ENCODE results near the gene DGKD.

GRCh38 chr2:233433794-233434193, 79.5 kb downstream of the DGKD start:
- TF ChIP-seq ZZZ3 (IDR thresholded peaks at IDR 0.05; ENCODE audit: control insufficient read depth, insufficient read length, low read depth): no peak
- TF ChIP-seq CTCF (IDR thresholded peaks at IDR 0.05 in 2 of 3, conservative IDR thresholded peaks at IDR 0.05 in 1 of 3; ENCODE audit: control insufficient read depth in 2 of 3, extremely low read depth in 1 of 3, insufficient read depth in 1 of 3, low read depth in 3 of 3, low read length in 3 of 3): no peak
- no peak for TF ChIP-seq POLR2AphosphoS5 (IDR thresholded peaks at IDR 0.05; ENCODE audit: low read length)
- TF ChIP-seq, protein P1, sequence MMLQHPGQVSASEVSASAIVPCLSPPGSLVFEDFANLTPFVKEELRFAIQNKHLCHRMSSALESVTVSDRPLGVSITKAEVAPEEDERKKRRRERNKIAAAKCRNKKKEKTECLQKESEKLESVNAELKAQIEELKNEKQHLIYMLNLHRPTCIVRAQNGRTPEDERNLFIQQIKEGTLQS (IDR thresholded peaks at IDR 0.05; ENCODE audit: borderline replicate concordance, extremely low read depth, low read depth, low read length): no peak
- no peak for TF ChIP-seq FOXK2 (IDR thresholded peaks at IDR 0.05)
- TF ChIP-seq EZH2 (IDR thresholded peaks at IDR 0.05; ENCODE audit: borderline replicate concordance, control insufficient read depth, low read depth, low read length): no peak
- TF ChIP-seq, protein P2, sequence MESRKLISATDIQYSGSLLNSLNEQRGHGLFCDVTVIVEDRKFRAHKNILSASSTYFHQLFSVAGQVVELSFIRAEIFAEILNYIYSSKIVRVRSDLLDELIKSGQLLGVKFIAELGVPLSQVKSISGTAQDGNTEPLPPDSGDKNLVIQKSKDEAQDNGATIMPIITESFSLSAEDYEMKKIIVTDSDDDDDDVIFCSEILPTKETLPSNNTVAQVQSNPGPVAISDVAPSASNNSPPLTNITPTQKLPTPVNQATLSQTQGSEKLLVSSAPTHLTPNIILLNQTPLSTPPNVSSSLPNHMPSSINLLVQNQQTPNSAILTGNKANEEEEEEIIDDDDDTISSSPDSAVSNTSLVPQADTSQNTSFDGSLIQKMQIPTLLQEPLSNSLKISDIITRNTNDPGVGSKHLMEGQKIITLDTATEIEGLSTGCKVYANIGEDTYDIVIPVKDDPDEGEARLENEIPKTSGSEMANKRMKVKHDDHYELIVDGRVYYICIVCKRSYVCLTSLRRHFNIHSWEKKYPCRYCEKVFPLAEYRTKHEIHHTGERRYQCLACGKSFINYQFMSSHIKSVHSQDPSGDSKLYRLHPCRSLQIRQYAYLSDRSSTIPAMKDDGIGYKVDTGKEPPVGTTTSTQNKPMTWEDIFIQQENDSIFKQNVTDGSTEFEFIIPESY (IDR thresholded peaks at IDR 0.05): no peak
- TF ChIP-seq GABPA (IDR thresholded peaks at IDR 0.05; ENCODE audit: low read depth): no peak
- no peak for TF ChIP-seq TARDBP (IDR thresholded peaks at IDR 0.05; ENCODE audit: borderline replicate concordance)
- TF ChIP-seq, protein P3, sequence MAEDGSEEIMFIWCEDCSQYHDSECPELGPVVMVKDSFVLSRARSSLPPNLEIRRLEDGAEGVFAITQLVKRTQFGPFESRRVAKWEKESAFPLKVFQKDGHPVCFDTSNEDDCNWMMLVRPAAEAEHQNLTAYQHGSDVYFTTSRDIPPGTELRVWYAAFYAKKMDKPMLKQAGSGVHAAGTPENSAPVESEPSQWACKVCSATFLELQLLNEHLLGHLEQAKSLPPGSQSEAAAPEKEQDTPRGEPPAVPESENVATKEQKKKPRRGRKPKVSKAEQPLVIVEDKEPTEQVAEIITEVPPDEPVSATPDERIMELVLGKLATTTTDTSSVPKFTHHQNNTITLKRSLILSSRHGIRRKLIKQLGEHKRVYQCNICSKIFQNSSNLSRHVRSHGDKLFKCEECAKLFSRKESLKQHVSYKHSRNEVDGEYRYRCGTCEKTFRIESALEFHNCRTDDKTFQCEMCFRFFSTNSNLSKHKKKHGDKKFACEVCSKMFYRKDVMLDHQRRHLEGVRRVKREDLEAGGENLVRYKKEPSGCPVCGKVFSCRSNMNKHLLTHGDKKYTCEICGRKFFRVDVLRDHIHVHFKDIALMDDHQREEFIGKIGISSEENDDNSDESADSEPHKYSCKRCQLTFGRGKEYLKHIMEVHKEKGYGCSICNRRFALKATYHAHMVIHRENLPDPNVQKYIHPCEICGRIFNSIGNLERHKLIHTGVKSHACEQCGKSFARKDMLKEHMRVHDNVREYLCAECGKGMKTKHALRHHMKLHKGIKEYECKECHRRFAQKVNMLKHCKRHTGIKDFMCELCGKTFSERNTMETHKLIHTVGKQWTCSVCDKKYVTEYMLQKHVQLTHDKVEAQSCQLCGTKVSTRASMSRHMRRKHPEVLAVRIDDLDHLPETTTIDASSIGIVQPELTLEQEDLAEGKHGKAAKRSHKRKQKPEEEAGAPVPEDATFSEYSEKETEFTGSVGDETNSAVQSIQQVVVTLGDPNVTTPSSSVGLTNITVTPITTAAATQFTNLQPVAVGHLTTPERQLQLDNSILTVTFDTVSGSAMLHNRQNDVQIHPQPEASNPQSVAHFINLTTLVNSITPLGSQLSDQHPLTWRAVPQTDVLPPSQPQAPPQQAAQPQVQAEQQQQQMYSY (CRISPR knock-in tag; IDR thresholded peaks at IDR 0.05): no peak
